DMS114 treated with DMSO at 0.1 percent for 48 hours (cell line): ENCODE measurements around the gene MOCS1.

Experiments
- DNase-seq: peaks from one replicate; lab custom pipeline; 2025; ENCODE audit not compliant: unreplicated experiment; lab: John Stamatoyannopoulos, UW

Gene MOCS1

DNA sequence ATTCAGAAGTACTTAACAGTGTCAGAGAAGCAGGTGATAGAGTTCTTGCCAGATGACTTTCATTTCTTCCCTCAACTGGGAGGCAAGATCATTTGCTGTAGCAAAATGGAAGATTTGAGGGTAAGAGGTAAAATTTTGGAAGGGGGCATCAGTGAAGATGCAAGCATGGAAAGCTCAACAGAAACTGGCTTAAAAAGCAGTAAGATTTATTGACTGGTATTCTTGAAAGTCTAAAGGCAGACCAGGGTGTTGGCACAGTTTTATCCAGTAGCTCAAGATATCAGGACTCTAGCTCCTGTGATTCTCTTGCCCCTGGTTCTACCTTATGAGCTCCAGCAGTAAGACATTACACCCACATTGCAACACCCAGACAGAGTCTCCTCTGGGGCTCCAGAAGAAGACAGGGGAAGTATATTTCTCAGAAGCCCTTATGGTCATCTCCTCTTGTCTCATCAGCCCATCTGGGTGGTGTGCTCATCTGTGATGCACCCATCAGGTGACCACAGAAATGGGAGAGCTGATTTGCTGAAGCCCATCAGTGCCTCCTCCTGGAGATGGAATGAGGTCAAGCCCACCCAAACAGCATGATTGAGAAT, 16.0 kb upstream of the MOCS1 start:
- no peak for DNase-seq

DNA sequence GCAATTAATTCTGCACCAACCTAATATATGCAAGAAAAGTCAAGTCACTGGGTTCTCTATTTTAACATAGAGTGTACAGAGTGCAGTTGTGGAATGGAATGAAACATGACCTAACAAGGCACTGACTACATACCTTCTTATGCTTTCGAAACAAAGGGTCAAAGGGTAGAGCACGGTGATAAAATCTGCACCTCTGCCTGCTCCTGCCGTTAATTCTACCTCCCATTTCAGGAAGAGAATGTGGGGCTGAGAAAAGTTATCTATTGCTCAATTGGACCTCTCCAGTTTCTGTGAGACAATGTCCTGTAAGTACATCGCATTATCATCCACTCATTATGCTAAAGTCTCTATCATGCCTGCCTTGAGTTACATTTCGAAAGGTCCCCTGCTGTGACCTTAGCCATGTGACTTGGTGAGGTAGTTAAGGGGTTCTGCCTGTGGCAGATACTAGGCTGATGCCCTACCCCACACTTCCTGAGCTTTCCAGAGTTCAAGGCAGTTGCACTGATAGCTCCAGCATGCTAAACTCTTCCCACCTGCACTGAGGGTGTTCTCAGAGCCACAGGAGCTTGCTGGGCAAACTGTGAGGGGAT, 14.0 kb upstream of the MOCS1 start:
- DNase-seq, result no peak

DNA sequence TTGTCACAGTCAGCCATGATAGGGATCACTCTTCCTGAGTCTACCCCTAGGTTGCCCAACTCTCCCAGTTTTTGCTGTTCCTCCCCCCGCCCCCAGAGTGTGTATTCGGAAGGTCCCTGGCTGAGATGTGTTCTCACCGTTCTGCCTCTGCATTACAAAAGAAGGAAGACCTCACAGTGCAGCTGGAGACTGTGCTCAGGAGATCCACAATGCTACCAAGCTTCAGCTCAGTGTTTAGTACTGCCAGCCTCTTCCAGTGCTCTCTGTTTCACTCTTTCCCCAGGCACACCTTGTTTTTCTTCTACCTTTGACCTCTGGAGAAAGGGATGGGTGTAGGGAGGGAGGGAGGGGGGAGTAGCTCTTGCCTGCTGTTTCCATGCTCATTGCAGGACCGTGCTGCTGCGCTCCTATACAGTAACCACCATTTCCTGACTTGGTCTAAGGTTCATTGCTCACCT, 13.4 kb upstream of the MOCS1 start:
- no peak for DNase-seq

DNA sequence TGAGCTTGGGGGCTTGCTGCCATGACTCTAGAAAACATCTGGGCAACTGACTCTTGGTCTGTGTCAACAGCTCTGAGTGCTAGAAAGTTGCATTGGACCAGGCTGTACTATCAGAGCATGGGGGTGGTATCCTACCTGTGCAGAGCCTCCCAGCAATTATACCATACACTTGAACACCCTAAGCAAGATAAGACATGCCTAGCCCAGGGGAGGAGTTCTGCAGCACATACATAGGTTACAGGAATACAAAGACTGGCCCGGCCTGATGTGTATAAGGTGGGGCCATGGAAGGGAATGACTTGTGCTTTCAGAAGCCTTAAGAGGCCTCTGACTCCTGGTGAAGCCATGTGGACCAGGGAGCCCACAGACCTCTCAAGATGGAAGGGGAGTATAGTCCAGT, 11.4 kb upstream of the MOCS1 start:
- no peak for DNase-seq

DNA sequence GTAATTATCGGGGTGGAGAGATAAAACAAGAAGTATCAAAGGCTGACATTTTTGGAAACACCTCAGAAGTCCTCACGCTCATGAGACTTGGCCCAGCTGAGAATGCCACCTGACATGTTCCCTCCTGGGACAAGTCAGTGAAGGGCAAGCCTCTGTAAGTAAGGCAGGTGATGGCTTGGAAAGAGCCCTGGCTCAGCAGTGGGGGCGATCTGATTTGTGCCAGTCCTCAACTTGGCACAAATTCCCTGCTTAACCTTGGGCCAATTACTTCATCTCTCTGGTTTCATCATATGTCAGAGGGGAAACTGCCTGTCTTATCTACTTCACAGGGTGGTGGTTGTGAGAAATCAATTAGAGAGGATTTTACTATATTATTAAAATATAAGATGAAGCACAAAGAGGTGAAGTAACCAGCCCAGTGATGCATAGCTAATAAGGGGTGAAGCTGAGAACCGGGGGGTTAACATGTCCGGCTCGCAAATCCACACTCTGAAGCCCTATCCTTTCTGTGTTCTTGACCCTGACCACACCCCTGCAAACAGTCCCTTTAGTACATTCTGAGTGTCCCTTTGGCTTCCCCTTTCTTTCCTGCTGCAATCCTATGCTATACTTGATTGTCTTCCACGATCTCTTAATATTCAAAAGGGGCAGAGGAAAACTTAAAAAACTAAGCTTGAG, 8.8 kb upstream of the MOCS1 start:
- no peak for DNase-seq

DNA sequence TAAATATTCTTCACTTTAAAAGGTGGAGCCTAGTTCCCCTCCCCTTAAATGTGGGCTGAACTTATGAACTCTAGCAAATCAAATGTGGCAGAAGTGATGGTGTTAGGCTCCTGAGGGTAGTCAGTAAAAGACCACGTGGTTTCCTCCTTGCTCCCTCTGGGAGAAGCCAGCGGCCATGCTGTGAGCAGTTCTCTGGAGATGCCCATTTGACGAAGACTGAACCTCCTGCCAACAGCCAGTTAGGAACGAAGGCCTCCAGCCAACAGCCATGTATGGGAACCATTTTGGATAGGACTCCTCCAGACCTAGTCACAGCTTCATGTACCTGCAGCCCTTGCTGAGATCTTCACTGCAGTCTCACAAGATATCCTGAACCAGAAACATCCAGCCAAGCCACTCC, 7.6 kb upstream of the MOCS1 start:
- no peak for DNase-seq

DNA sequence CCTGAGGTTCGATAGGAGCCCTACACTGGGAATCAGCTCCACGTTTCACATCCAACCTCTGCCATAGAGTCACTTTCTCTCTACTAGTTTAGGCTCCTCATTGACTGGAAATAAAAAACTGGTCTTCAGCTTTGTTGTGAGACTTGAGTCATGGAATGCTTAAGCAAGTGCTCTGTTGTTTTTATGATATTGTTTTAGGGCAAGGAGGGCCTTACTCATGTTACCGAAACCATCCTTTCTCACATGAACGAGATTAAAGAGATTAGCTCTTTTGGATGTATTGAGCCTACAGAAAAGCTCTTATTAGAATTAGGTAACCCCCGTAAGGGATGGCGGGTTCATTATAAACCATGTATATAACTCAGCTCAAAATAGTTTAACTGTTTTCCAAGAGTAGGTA, 6.9 kb upstream of the MOCS1 start:
- DNase-seq, result no peak

DNA sequence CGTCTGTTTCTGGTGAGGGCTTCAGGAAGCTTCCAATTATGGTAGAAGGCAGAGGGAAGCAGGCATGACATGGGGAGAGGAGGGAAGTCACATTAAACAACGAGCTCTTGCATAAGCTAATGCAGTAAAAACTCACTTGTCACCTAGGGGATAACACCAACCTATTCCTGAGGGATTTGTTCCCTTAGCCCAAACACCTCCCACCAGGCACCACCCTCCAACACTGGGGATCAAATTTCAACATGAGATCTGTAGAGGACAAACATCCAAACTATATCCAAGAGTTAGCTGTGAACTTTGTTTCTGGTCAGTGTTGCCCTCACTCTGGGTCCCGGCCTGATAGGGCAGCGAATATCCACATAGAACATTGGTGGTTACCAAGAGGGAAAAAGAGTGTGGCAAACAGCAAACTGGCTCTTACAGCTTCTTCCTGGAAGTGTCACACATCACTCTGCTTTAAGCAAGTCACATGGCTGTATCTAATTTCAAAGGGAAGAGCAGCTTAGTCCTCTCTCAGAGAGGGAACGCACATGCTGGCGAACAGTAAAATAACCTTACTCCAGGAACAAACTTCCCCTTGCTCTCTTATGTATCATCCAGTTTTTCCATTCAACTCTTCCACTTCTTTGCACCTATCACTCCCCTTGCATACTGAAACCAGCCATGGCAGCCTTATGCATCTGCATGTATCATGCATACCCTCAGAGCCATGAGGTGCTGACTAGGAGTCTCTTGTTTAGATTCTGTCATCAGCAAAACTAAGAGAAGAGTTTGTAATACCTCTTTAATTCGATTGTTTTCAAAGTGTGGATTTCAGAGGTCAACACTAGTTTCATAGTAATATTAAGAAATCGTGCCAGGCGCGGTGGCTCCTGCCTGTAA, 4.8 kb upstream of the MOCS1 start:
- no peak for DNase-seq

DNA sequence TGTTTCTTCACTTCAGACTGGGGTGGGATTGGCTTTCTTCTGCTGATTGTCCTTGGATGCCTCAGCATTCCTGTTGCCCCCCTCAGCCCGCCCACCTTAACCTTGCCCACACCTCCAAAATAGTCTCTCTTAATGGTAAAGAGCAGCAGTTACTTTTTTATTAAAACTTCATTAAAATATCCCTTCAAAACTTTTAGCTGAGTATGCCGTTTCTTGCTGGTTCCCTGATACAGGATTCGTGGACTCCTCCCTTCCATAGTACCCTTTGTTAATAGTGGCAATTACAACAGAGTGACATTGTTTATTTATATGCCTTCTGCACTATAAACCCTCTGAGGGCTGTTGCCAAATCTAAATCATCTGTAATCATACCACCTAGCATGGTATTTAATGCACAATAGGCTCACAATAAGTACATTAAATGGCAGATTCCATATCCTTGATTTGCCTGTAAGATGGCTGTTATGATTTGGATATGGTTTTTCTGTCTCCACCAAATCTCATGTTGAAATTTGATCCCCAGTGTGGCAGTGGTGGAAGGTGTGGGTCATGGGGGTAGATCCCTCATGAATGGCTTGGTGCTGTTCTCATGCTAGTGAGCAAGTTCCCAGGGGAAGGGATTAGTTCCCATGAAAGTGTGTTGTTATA, 3.5 kb upstream of the MOCS1 start:
- no peak for DNase-seq

DNA sequence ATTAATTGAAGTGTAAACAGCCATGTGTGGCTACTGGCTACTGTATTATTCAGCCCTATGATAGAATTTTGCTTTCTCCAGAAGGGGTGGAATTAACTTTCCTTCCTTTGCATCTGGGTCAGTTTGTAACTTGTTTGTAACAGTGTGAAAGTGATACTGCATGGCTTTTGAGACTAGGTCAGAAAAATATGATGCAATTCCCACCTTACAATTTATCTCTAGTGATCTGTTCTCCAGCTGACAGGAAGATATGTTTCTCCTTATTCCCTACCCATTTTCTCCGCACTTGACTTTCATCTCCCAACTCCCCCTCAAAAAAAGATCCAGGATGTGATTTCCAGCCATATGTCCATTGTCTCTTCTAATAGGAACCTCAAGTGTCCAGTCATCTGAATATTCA, 2.6 kb upstream of the MOCS1 start:
- DNase-seq, result no peak

DNA sequence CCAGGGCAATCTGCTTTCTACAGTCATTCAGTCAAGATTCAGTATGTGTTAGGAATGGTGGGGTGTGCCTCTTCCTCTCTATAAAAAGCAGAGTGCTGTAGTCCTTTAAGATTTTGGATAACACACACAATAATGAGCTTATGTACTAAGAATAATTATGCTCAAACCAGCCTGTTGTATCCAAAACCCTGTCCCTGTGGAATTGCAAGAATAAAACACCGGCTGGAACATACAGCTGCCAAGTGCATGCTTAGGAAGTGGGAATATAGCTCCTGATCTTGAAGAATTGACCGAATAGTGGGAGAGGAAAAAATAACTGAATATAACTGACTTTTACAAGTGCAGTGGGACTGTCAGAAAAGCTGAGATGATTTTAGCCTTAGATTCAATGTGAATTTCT, 979 bp upstream of the MOCS1 start:
- no peak for DNase-seq

DNA sequence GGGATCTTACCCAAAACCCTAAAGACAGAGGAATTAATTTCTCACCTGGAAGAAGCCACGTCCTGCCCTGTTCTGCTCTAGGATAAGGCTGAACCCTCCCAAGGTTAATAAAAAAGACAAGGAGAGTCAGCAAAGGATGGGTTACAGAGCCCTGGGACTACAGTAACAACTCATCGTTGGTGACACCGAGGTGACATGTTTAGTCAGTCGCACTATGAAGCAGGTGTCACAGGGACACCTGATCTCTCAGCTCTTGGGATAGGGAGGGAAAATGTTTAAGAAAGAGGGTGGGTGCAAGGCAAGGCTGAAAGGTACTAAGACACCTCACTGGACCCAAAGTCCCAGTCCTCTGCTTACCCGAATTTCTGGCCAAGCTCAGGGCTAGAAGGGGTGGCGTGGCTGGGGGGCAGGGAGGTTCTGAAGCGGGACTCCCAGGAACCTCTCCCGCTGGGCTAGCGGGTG, 562 bp downstream of the MOCS1 start:
- no peak for DNase-seq

DNA sequence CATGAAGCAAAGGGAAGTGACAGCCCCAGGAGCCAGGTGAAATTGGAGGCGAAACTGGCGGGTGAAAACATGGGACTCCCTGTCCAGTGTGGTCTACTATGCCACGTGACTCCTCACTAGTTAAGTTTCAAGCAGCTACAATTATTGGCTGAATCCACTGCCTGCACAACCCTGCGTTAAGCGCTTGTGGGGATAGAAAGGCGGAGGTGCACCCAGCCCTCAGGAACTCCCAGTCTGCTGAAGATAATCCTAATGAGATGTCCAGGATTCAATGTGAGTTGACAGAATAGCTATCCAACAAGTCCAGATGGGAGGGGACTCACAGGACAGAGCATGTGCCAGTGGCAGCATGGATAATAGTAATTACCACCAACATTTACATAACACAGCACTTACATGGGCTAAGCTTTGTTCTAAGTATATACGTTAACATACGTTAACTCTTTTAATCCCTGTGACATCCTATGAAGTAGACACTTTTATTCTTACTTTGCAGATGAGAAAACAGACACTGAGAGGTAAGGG, 1.8 kb downstream of the MOCS1 start:
- no peak for DNase-seq

DNA sequence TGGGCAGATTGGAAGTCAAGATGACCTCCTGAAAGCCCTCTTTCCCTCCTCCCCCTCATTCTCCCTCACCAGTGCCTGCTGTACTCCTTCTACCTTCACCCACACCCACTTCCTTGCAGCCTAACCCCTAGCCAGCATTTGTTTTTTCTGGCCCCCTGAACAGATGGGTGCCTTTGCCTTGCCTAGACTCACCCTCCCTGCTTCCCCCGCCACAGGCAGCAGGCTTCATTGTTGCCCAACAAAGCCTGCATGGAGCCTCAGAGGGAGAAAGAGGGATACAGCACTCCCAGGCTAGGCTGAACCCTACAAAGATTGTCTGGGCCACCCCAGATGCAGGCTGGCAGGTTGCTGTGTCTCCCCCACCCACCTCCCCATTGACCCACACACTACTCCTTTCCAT, 2.7 kb downstream of the MOCS1 start:
- DNase-seq, result no peak

DNA sequence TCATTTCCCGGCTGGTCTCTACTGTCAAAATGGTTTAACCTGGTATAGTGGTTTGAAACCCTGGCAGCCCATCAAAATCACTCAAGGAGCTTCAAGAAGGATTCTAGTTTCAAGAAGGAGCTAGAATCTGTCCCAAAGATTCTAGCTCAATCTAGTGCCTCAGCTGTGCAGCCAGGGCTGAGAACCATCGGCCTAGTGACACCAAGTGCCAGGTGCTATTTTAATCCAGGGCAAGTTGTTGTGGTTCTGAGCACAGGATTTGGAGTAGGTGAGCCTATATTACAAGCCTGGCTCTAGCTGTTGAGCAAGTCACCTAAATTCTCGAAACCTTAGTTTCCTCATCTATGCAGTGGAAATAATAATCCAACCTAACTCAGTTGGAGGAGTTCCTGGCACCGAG, 3.7 kb downstream of the MOCS1 start:
- DNase-seq, result no peak

DNA sequence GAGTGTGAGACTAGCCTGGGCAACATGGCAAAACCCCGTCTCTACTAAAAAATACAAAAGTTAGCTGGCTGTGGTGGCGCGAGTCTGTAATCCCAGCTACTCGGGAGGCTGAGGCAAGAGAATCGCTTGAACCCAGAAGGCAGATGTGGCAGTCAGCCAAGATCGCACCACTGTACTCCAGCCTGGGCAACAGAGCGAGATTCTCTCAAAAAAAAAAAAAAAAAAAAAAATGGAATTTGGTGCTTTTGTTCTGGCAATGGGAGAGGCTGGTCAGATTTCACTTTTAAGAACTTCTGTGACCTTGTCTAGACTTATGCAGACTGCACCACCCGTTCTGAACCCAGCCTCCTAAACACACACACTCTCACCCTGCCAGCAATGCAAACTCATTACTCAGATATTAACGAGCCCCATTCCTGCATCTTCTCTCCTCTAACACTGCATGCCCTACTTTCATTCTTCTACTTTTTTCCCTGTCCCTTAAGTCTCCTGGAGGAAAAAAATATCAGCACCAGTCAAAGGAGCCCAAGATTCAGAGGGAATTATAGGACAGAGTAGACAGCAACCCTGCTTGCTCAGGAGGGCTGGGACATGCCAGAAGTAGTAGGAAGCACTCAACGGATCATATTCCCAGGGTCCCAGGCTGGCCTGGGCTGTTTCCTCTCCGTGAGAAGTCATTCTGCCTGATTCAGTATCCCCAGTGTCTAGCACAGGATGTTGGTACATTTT, 4.4 kb downstream of the MOCS1 start:
- DNase-seq, result no peak

DNA sequence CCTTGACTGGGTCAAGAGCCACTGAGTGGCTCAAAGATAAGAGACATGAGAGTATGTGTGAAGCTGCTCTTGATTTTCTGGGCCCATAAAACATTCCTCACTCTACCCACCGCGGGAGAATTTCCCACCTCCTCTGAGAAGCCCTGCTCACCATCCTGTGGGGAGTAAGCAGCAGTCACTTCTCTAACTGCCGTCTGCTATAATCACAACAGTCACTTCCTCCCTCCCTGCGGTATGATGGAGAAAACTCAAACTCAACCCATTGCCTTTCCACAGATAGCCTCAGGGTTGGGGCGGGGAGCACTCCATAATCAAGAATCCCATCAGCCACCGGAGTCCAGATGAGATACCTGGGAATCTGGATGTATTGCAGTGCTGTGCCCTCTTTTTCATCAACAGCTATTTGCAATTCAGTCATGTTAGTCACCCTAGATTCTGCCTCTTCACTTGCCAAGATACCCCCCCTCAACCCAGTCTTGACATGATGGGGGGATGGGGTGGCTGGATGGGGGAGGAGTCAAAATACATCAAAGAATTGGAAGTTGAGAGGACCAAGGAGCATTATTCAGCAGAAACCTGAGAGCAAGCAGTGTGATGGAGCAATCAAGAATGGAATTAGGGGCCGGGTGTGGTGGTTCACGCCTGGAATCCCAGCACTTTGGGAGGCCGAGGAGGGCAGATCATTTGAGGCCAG, 5.1 kb downstream of the MOCS1 start:
- no peak for DNase-seq

DNA sequence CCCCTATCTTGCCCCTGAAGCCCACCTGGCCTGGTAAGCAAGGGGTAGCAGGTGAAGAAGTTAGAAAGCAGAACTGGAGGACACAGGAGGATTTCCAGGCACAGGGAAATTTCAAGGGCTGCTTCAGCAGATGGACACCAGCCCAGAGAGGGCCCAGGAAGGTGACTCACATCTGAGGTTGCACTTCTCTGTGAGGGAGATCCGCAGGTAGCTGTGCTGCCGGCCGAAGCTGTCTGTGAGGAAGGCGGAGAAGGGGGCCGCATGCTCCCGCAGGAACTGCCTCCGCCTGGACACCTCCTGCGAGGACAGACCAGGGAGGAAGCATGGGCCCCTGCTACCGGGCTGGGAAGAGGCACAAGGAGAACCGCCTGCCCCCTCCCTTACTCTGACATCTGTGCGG, 7.1 kb downstream of the MOCS1 start:
- DNase-seq, result no peak

DNA sequence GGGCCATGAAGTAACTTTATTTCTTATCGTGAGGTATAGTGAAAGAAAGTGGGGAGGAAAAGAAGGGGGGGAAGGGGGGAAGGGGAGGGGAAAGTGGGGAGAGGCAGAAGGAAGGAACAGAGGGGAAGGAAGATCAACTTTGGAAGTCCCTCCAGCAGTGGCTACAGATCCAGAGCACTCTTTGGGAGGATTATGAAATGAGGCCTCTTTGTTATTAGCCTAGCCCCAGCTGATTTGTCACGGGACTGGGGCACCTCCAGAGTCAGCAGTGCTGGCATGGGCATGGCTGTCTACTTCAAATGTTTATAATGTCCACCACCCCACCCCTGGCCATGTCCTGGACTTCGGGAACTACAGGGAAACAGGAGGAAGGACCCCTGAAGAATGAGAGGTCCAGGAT, 7.6 kb downstream of the MOCS1 start:
- no peak for DNase-seq

DNA sequence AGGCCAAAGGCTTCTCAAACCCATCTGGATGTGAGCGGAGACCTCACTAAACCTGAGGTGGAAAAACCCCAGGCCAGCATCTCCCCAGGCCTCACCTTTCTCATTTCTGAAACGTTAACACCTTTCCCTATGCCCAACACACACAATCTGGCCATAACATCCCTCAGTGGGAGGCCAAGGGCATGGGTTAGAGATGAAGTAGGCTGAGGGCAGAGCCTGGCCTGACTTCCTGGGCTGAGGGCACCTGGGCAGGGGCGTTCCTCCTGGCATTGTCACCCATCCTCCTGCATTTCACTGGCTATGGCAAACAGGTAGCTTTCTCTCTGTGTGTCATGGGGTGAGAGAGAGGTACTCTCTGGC, 8.4 kb downstream of the MOCS1 start:
- no peak for DNase-seq
